ENCODE measurements around the gene PKN1.

DNA sequence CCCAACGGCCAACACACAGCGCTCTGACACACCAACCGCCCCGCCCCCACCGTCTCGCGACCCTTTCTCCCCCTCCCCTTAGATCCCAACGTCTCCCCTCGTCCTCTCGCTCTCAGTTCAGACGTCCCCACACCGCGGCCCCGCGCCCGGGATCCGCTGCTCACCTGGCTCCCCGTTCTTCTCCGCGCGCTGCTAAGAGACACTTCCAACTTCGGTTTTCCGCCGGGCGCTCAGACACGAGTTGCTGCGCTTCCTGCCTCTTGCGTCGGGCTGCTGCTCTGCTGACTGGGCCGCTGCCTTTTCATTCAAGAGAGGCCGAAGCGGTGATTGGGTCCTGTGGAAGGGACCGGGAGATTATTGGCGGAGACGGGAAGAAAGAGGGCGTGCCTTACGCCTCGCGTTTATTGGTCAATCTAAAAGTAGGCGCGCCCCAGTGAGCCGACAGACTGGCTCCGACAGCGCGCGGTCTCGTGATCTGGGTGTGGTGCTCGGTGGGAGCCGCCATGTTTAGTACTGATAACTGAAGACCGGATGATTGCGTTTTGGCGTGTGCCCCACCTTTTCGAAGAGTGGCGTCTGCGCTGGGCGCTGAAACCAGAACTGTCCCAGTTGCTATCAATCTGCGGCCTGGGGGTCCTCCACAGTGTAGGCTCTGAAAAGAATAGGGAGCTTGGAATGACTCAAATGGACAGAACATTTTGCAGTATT is 13.8 kb upstream of the PKN1 start, which contains the start of gene DDX39A:
- TF ChIP-seq POLR2AphosphoS5 (IDR thresholded peaks at IDR 0.05; ENCODE audit: borderline replicate concordance, low read depth, low read length) (peak; percentile 95), EZH2 (IDR thresholded peaks at IDR 0.05) (no peak)

Data from SK-N-MC (cell line).